ENCODE results near the gene FBXL13.
"Not testable (repeated sequence)": the region's sequence is repeated elsewhere in the genome, so short reads cannot be mapped to it uniquely, and the experiment has no call there.

FBXL13 gene

DNA sequence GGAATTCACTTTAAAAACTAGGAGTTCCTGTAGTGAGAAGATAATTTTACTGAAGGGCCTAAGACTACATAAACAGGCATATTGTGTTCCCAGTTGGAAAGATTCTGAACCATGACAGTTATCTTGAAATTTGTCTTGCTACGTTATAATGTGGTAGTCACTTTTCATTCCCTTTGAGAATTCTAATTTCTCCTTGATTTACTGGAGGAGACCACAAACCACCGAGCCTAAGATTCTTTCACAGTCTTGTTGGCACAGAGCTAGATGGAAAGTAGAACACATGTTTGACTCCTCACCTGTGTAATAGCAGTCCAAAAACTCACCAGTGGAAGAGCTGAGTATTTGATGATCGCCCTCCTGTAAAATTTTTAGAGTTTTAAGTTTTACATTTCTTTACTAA, 5.2 kb upstream of the FBXL13 start:
- DNase-seq (ENCODE audit: low read depth) = no peak

GRCh38 chr7:103078226-103078625, 3.6 kb upstream of the FBXL13 start:
- not testable (repeated sequence) for DNase-seq (ENCODE audit: low read depth)

DNA sequence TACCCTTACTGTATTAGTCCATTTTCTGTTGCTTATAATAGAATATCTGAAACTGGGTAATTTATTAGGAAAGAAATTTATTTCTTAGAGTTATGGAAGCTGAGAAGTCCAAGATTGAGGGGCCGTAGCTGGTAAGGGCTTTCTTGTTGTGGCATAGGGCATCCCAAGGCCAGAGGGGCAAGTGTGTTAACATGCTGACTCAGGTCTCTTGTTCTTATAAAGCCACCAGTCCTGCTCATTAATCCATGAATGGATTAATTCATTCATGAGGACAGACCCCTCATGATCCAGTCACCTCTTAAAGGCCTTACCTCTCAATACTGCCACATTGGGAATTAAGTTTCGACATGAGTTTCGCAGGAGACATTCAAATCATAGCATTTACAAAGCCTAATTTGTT, 2.7 kb upstream of the FBXL13 start:
- no peak for DNase-seq (ENCODE audit: low read depth)

- DNase-seq (ENCODE audit: low read depth) = no peak
These were observed 2.2 kb upstream of the FBXL13 start for GRCh38 chr7:103076764-103077163.

GRCh38 chr7:103075337-103075918, 832 bp upstream of the FBXL13 start:
- DNase-seq (ENCODE audit: low read depth) = no peak

- DNase-seq (ENCODE audit: low read depth) = no peak
These were observed 542 bp downstream of the FBXL13 start for GRCh38 chr7:103073989-103074518.

GRCh38 chr7:103071000-103071399, 3.6 kb downstream of the FBXL13 start:
- no peak for DNase-seq (ENCODE audit: low read depth)

GRCh38 chr7:103068414-103069403, 5.9 kb downstream of the FBXL13 start:
- DNase-seq (ENCODE audit: low read depth) = no peak

GRCh38 chr7:103065667-103066066, 8.9 kb downstream of the FBXL13 start:
- DNase-seq (ENCODE audit: low read depth) = no peak

DNA sequence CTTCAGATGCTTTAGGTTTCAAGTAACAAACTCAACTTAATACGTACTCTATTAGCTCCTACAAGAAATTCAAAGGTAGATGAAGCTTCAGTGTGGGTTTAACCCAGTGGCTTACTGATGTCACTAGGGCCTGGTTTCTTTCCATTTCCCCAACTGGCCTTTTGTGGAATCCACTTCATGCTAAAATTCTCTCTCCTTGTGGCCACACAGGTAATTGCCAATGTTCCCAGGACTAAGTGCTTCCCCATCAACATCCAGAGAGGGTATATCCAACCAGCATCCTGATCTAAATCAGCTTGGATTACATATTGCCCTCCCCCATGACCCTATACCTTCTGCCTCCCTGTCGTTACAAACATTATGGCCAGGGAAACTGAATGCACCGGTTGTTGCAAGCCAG, 10.7 kb downstream of the FBXL13 start:
- DNase-seq (ENCODE audit: low read depth) = no peak

DNA sequence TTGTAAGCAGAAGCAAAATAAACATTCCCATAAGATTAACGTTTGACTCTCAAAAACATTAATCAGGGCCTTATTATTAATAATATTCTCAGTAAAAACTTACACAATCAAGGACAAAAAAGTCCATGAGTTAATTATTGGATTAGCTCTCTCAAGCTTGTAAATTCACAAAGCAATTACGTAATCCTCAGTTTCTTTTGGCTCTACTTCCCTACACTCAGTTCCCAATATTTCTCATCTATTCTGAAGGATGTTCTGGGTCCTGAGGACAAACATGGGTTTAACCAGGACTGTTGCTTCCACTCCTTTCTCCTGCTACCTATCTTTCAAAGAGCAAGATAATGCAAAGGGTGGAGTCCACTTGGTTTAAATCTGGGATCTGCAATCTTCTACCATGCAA, 15.1 kb downstream of the FBXL13 start:
- no peak for DNase-seq (ENCODE audit: low read depth)

DNA sequence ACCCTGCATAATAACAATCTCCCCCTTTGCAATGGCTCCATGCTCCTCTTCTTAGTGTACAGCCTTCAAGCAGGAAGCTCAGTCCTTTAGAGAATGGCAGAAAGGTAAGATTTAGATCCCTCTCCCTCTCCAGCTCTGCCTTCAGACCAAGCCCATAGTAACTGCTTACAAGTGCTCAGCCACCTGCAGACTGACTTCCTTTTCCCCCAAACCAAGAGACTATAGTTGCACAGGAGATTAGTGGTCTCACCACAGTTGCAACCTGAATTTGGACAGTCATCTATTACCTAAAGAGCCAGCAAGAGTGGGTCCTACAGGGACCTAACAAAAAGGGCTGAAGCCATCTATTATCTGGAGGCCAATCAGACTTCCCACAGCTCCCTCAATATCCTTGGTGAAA, 16.5 kb downstream of the FBXL13 start:
- no peak for DNase-seq (ENCODE audit: low read depth)

- DNase-seq (ENCODE audit: low read depth) = not testable (repeated sequence)
These were observed 18.6 kb downstream of the FBXL13 start for GRCh38 chr7:103056006-103056405.

GRCh38 chr7:103051519-103051918, 23.1 kb downstream of the FBXL13 start:
- no peak for DNase-seq (ENCODE audit: low read depth)

DNA sequence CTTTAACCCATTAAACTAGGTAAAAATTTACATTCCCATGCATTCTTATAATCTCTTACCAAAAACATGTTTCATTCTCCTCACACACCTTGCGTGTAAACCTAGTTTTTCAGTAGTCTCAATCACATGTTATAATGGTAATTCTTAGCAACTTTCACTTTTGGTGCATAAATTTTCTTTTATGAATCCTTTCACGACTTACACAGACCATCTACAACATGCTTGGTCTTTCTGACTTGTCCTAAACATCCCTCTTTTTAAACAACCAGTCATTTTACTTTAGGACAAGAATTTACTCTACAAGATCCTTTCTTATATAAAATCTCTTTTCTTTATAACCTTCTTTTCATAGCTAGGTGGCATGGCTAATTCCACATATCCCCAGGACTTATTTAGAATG, 25.8 kb downstream of the FBXL13 start:
- no peak for DNase-seq (ENCODE audit: low read depth)

DNA sequence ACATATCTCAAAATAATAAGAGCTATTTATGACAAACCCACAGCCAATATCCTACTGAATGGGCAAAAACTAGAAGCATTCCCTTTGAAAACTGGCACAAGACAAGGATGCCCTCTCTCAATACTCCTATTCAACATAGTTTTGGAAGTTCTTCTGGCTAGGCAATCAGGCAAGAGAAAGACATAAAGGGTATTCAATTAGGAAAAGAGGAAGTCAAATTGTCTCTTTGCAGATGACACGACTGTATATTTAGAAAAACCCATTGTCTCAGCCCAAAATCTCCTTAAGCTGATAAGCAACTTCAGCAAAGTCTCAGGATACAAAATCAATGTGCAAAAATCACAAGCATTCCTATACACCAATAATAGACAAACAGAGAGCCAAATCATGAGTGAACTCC, 32.8 kb downstream of the FBXL13 start:
- DNase-seq (ENCODE audit: low read depth) = not testable (repeated sequence)

GRCh38 chr7:103037823-103038739, 36.5 kb downstream of the FBXL13 start:
- not testable (repeated sequence) for DNase-seq (ENCODE audit: low read depth)

DNA sequence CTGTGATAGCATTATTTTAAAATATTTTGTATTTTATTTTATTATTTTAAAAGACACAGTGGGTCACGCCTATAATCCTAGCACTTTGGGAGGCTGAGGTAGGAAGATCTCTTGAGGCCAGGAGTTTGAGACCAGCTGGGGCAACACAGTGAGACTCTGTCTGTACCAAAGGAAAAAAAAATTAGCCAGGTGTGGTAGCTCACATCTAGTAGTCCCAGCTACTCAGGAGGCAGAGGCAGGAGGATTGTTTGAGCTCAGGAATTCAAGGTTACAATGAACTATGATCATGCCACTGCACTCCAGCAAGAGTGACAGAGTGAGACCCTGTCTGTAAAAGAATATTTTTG, 37.1 kb downstream of the FBXL13 start:
- DNase-seq (ENCODE audit: low read depth) = no peak

DNA sequence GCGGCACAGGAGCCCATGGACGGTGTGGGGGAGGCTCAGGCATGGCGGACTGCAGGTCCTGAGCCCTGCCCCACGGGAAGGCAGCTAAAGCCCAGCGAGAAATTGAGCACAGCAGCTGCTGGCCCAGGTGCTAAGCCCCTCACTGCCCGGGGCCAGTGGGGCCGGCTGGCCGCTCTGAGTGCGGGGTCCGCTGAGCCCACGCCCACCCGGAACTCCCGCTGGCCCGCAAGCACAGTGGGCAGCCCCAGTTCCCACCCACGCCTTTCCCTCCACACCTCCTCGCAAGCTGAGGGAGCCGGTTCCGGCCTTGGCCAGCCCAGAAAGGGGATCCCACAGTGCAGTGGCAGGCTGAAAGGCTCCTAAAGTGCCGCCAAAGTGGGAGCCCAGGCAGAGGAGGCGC, 40.3 kb downstream of the FBXL13 start:
- DNase-seq (ENCODE audit: low read depth) = not testable (repeated sequence)

GRCh38 chr7:103031781-103032180, 42.8 kb downstream of the FBXL13 start:
- no peak for DNase-seq (ENCODE audit: low read depth)

GRCh38 chr7:103031024-103031423, 43.6 kb downstream of the FBXL13 start:
- no peak for DNase-seq (ENCODE audit: low read depth)

DNA sequence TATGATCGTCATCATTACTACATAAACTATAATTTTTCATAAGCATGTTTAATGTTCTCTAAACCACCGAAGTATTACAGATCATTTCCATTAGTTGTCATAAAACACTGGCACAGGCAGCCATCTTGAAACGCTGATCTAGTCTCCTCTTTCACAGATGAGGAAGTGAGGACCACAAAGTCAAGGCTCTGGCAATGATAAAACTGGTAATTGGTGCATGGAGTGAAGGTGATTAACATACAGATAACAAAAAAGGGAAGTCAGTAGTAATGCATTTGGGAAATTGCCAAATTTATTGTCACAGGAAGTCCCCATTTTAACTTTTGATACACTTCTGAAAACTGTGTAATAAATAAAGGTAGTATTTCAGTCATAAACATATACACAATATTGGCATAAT, 49.3 kb downstream of the FBXL13 start:
- DNase-seq (ENCODE audit: low read depth) = no peak
